SJCRH30 (cell line): Measurements from ENCODE around the gene INTS11. TPM values are rescaled to one million over a fixed set of nuclear protein-coding genes. Genes with fewer than 3 reads are reported as not detected.

ENCODE experiments used
- DNase-seq, 2 experiments: peaks; one replicate each; pipeline ENCODE4 v3.0.0-alpha.2; 2015 to 2020
- H3K27ac ChIP-seq: fragments of 250-450 bp; sonication (Bioruptor Pico); 2 replicates; pipeline ENCODE4 v1.5.1; 2020; ENCODE audit warnings: mild to moderate bottlenecking, moderate library complexity
- H3K27me3 ChIP-seq: fragments of 250-450 bp; sonication (Bioruptor Pico); 2 replicates; pipeline ENCODE4 v1.5.1; 2020; ENCODE audit warnings: mild to moderate bottlenecking, moderate library complexity
- H3K36me3 ChIP-seq: fragments of 250-450 bp; sonication (Bioruptor Pico); 2 replicates; pipeline ENCODE4 v1.5.1; 2020; ENCODE audit warnings: mild to moderate bottlenecking, moderate library complexity
- H3K4me1 ChIP-seq: fragments of 250-450 bp; sonication (Bioruptor Pico); 2 replicates; pipeline ENCODE4 v1.5.1; 2020; ENCODE audit warnings: mild to moderate bottlenecking, moderate library complexity
- H3K4me3 ChIP-seq: fragments of 250-450 bp; sonication (Bioruptor Pico); 2 replicates; pipeline ENCODE4 v1.5.1; 2020; ENCODE audit warnings: mild to moderate bottlenecking, moderate library complexity
- H3K9me3 ChIP-seq: fragments of 250-450 bp; sonication (Bioruptor Pico); replicated peaks from 2 replicates; pipeline ENCODE4 v1.5.1; 2020; ENCODE audit warnings: mild to moderate bottlenecking, moderate library complexity
- total RNA-seq: library from RNA; depleted of rRNA; stranded (reverse); fragments of >200 nt; shearing (Covaris generic); gene quantifications from 2 replicates; pipeline ENCODE4 v1.2.3, GENCODE V29; 2014

INTS11 gene
- total RNA-seq, 1 experiment from 2014 or later, result 78.7 TPM

DNA sequence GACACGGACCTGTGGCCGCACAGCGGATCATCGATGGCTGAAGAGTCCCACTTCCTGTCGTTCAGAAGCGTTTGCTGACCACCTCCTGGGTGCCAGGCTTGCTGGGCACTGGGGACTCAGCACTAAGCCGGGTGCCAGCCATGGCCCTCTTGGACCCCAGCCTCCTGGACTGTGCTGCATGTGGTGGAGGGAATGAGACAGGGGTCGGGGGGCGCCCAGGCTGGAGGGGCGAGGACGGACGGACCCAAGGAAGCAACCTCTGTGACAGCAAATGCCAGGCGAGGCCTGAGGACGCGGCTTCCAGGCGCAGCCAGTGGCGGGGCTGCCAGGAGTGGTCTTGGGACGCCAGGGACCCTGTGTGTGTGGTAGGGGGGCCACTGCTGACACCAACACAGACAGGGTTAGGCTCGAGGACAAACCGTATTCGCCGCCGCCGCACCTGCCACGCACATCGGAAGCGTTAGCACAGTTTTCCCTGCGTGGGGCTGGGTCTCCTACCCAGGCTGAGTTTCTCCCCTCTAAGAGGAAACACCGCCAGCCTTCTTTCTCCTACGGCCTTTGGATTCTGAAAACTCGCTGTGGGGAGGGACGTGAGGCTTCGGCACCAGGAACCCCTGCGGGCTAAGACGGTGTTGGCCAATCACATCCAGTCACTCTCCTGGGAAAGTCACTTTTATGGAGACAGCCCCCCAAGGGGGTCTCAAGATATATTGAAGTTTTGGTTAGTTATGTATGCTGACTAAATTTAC is 36.9 kb upstream of the INTS11 start:
- 0 out of 2 replicates have a peak, but pooled peaks cover 2% of the 10 kb centered on the region for H3K36me3 ChIP-seq
- H3K27ac ChIP-seq, result no peak overlapping the region; the same call in 1 of the 2 replicates
- H3K9me3 ChIP-seq, result peaks cover 6% of the 10 kb centered on the region
- H3K4me3 ChIP-seq, result no peak overlapping the region
- DNase-seq, result peak in 1 of 2 experiments; percentile 9
- H3K27me3 ChIP-seq, result no peaks in the 10 kb centered on the region
- H3K4me1 ChIP-seq, result peaks cover 30% of the 10 kb centered on the region

DNA sequence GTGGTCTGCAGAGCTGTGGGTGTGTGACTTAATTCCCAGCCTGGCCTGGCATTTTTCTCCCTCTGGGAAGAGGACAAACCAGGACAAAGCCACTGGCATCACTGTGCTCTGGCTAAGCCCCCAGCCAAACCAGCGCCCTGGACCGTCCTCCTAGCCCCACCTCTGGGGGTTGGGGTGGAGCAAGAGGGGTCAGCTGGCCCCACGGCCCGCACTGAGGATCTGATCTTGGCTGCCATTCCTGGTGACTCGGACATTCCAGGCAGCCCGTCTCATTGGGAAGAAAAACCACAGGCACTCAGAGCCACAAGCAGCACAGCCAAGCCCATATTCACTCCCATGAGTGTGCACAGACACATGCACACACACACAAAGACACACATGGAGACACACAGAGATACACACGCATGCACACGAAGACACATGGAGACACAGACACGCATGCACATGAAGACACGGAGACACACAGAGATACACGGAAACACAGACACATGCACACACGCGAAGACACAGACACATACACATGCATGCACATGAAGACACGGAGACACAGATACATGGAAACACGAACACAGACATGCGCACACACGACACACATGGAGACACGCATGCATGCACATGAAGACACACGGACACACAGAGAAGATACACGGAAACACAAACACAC is 36.2 kb upstream of the INTS11 start:
- Histone ChIP-seq H3K9me3 (0 out of 2 replicates have a peak, but pooled peaks cover under 1% of the 10 kb centered on the region), H3K27ac (peak overlapping the region; percentile 87), H3K4me3 (no peak overlapping the region), H3K27me3 (no peaks in the 10 kb centered on the region), H3K36me3 (no peaks in the 10 kb centered on the region), H3K4me1 (peaks cover 30% of the 10 kb centered on the region)
- peak; percentile 79 to 85 for DNase-seq

DNA sequence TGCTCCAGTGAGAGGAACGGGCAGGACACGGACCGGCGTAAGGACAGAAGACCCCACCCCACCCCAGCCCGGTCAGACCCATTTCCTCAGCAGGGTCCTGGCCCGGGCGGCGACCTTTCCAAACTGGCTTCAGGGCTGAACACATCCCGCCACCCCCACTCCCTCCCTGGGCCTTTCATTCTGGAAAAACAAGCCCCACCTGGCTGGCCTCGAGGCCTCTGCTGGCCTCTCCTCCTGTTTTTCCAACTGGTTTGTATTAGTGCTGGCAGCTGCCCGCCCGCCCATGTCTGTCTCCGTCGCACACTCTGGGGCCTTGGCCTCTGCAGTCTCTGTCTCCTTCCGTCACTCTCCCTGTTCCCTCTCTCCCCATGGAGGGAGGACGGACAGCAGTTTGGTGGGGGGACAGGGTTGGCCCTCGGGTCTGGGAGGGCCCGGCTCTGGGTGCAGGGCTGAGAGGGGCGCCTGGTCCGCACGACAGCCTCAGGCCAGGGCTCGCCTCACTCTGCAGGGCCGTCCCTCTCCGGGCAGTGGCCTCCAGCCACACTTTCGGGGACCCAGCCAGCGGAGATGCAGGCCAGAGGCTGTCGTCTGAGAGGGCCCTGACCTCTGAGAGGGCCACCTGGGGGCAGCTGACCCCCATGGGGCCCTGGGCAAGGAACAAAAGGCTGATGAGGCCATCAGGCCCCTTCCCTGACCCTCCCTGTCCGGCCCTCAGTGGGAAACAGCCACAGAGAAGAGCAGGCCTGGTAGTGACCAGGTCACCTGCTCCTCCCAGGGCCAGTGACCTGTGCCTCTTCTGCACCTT is 35.4 kb upstream of the INTS11 start:
- Histone ChIP-seq H3K4me3 (0 out of 2 replicates have a peak overlapping the region, but pooled peaks have one; percentile 1), H3K9me3 (no peaks in the 10 kb centered on the region), H3K27me3 (no peaks in the 10 kb centered on the region), H3K36me3 (no peaks in the 10 kb centered on the region), H3K4me1 (peaks cover 30% of the 10 kb centered on the region), H3K27ac (peak overlapping the region; percentile 87)
- DNase-seq, result peak; percentile 78 to 83

DNA sequence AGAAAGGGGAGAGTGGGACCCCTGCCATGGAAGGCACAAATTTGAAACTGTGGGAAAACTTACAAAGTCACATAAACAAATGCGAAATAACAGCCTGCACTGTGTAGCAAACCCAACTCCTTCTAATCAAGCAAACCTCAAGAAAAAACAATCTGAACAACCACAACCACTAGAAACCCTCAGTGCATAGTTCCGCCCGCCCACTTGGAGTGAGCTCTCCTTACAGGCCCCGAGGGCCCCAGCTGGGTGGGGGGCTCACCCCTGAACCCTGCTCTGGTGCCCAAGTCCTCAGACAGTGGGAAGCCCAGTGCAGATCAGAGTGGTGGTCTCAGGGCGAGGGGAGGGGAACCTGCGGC is 34.8 kb upstream of the INTS11 start:
- Histone ChIP-seq H3K27me3 (no peaks in the 10 kb centered on the region), H3K27ac (peak overlapping the region; percentile 87), H3K4me1 (peaks cover 30% of the 10 kb centered on the region), H3K9me3 (no peaks in the 10 kb centered on the region), H3K36me3 (no peaks in the 10 kb centered on the region), H3K4me3 (no peak overlapping the region)
- DNase-seq, result peak in 1 of 2 experiments; percentile 60

- peak; percentile 64 to 68 for DNase-seq
- H3K27ac ChIP-seq, result peak within 1 kb of the TSS; percentile 87
- no peaks in the 10 kb centered on the region for H3K36me3 ChIP-seq
- H3K9me3 ChIP-seq, result no peaks in the 10 kb centered on the region
- no peaks in the 10 kb centered on the region for H3K27me3 ChIP-seq
- H3K4me3 ChIP-seq, result peak within 1 kb of the TSS; percentile 52
- peaks cover 31% of the 10 kb centered on the region for H3K4me1 ChIP-seq
Measured at GRCh38 chr1:1358433-1359271, 34.2 kb upstream of the INTS11 start, which contains the start of gene MXRA8. Gene MXRA8, minus strand, starts transcription at chr1:1358555. Its CDS starts 51 bp downstream, at chr1:1358504.

- peak overlapping the region; percentile 87; the same call in 1 of the 2 replicates for H3K27ac ChIP-seq
- peak in 1 of 2 experiments; percentile 43 for DNase-seq
- H3K27me3 ChIP-seq, result no peaks in the 10 kb centered on the region
- peak overlapping the region; percentile 52 for H3K4me3 ChIP-seq
- no peaks in the 10 kb centered on the region for H3K36me3 ChIP-seq
- peaks cover 38% of the 10 kb centered on the region for H3K4me1 ChIP-seq
- H3K9me3 ChIP-seq, result no peaks in the 10 kb centered on the region
Measured at GRCh38 chr1:1357871-1358432, 33.5 kb upstream of the INTS11 start.

DNA sequence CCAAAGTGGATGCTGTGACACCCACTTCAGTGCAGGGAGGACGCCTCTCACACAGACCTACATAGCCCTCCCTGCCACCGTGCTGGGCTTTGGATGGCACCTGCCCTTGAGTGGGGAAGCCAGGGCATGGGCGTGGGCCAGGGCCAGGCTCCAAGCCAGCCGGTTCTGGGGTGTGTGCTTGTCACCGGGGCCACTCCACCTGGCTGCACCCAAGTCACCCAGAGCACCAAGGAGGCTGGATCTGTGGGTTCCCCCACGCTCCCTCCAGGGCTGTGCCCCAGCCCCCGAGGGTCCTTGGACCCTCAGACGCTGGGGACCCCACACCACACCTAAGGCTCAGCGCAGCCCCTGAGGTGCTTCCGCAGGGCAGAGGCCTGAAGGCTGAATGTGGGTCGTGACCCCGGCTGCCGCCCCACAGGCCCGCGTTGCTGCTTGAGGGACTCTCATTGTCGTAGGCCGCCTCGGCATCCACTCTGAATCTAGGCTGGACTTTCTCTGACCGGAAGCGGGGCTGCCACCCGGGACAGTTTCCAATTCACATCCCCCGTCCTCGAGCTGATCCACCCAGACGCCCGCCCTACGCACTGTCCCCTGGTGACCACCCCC is 32.4 kb upstream of the INTS11 start:
- Histone ChIP-seq H3K27ac (no peak overlapping the region), H3K4me1 (peaks cover 49% of the 10 kb centered on the region), H3K4me3 (peak overlapping the region; percentile 52), H3K36me3 (no peaks in the 10 kb centered on the region), H3K27me3 (no peaks in the 10 kb centered on the region), H3K9me3 (no peaks in the 10 kb centered on the region)
- no peak for DNase-seq

DNA sequence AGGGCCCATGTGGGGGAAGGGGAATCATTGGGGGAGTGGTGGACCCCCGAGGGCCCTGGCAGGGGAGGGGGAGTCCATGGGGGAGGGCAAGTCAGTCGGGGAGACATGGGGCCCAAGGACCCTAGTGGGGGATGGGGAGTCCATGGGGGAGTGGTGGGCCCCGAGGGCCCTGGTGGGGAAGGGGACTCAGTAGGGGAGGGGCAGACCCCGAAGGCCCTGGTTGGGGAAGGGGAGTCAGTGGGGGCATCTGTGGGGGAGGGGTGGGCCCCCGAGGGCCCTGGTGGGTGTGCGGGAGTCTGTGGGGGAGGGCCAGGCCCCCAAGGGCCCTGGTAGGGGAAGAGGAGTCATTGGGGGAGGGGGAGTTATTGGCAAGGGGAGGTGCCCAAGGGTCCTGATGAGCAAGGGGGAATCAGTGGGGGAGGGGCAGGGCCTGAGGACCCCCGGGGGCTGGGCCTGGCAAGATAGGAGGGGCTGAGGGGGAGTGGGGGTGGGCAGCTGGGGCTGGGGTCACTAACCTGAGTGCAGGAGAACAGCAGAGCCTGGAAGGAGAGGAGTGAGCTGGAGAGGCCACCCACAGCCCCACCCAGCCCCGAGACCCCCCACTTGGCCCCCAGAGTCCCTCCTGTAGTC is 31.8 kb upstream of the INTS11 start:
- Histone ChIP-seq H3K27me3 (no peaks in the 10 kb centered on the region), H3K27ac (no peak overlapping the region), H3K4me1 (peaks cover 54% of the 10 kb centered on the region)

DNA sequence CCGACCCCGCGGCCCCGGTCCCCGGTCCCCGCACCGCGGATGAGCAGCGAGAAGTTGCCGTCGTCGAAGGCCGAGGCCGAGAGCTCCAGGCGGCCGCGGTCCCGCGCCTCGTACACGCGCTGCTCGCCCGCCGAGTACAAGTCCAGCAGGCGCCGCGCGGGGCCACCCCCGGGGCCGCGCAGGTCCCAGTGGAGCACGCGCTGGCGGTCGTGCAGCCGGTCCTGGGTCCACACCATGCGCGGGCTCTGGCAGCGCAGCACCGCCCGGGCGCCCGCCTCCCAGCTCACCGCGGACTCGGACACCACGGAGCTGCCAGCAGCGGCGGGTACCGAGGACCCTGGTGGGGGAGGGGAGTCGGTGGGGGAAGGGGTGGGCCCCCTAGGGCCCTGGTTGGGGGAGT is 31.0 kb upstream of the INTS11 start:
- no peak for DNase-seq
- no peaks in the 10 kb centered on the region for H3K27me3 ChIP-seq
- no peak overlapping the region for H3K4me3 ChIP-seq
- no peaks in the 10 kb centered on the region for H3K36me3 ChIP-seq
- H3K4me1 ChIP-seq, result peaks cover 46% of the 10 kb centered on the region
- no peaks in the 10 kb centered on the region for H3K9me3 ChIP-seq
- no peak overlapping the region for H3K27ac ChIP-seq

More for the DNA sequence above, 31.8 kb upstream of the INTS11 start:
- H3K4me3 ChIP-seq, result no peak overlapping the region
- no peak for DNase-seq
- no peaks in the 10 kb centered on the region for H3K36me3 ChIP-seq
- no peaks in the 10 kb centered on the region for H3K9me3 ChIP-seq

DNA sequence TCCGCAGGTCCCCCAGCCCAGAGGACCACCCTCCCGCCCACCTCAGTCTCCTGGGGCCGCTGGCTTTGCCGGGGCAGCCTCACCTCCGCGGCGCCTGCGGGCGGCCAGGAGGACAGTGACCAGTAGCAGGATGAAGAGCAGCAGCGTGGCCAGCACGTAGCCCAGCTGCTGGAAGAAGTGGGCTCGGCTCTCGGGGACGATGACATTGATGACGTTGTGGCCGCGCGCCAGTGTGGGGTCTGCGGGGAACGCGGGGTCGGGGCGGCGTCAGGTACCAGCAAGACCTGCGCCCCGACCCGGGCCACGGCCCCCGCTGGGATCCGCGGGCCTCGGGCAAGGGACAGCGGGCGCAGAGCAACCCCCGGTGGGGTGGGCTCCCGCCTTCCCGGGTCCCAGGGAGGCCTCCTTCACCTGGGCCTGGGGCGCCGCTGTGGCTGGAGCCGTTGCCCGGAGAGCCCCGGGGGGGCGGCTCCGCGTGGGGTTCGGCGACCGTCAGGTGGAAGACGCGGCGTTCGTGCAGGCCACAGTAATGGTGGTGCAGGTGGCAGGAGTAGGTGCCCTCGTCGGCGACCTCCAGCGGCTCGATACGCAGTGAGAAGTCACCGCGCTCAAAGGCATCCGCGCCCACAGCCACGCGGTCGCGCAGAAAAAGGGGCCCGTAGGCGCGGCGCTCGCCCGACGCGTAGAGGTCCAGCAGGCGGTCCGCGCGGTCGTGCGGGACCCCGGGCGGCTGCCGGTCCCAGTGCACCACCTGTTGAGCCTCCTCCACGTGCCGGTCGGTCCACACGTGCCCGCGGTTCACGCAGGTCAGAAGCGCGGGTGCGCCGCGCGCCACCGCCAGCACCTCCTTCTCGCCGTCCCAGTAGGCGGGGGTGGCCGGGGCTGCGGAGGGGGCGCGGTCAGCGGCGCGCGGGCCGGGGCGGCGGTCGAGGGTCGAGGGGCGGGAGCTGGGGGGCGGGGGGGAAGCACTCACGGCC is 30.1 kb upstream of the INTS11 start:
- Histone ChIP-seq H3K27ac (no peak overlapping the region), H3K4me1 (peaks cover 38% of the 10 kb centered on the region), H3K36me3 (no peaks in the 10 kb centered on the region), H3K4me3 (no peak overlapping the region), H3K9me3 (no peaks in the 10 kb centered on the region), H3K27me3 (no peaks in the 10 kb centered on the region)
- DNase-seq, result no peak

DNA sequence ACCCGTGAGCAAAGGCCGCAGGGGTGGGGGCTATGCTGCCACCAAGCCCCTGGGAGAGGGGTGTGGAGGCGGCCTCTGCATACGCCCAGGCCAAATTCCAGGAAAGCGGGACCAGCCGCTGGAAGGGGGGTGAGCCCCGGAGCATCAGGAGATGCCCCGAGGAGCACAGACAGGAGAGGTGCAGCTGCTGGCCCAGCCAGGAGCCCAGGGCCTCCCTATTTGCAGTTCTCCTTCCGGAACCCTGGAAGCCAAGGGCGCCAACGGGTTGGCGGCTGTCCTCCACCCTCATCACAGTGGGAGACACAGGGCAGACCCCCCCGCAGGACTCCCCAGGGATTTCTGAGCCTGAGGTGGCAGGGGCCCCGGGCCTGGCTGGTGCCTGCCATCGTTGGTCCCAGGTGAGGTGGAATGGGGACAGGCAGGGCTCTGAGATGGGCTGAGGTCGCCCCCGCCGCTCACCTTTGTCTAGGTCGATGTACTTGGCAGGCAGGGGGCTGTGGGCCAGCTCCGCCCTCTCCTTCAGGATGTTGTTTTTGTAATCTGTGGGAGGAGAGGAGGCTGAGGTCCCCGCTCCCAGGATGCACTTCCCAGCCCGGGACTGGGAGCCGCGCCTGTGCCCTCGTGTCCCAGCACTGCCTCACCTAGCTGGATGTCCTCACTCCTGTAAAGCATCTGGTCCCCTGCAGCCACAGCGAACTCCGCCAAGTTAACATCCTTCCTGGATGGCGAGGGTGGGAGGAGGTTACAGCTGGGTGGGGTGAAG is 29.1 kb upstream of the INTS11 start:
- H3K36me3 ChIP-seq, result no peaks in the 10 kb centered on the region
- H3K4me3 ChIP-seq, result no peak overlapping the region
- no peak overlapping the region for H3K27ac ChIP-seq
- peaks cover 28% of the 10 kb centered on the region for H3K4me1 ChIP-seq
- no peak for DNase-seq
- no peaks in the 10 kb centered on the region for H3K9me3 ChIP-seq
- no peaks in the 10 kb centered on the region for H3K27me3 ChIP-seq
